Suprapubic skin (tissue), 4 donors: ENCODE data around the gene ADAMTS9. TPM values are rescaled to one million over a fixed set of nuclear protein-coding genes. Genes with fewer than 3 reads are reported as not detected.

Source experiments
- DNase-seq, 2 donors: peaks; one replicate each; pipeline ENCODE4 v3.0.0-alpha.2; 2019; ENCODE audit warnings: low spot score in 2 of 2
- H3K27ac ChIP-seq: fragments of 200-600 bp; sonication (generic); one replicate; pipeline ENCODE4 v1.5.1; 2019
- H3K27me3 ChIP-seq: fragments of 200-600 bp; sonication (generic); one replicate; pipeline ENCODE4 v1.5.1; 2019
- H3K36me3 ChIP-seq: fragments of 200-600 bp; sonication (generic); one replicate; pipeline ENCODE4 v1.5.1; 2019
- H3K4me1 ChIP-seq: fragments of 200-600 bp; sonication (generic); one replicate; pipeline ENCODE4 v1.5.1; 2019
- H3K4me3 ChIP-seq: fragments of 200-600 bp; sonication (generic); one replicate; pipeline ENCODE4 v1.5.1; 2019; ENCODE audit warnings: mild to moderate bottlenecking
- H3K9me3 ChIP-seq: fragments of 200-600 bp; sonication (generic); one replicate; pipeline ENCODE4 v1.5.1; 2019
- EP300 ChIP-seq: sonication (generic); formaldehyde crosslinking; IDR thresholded peaks from one replicate; pipeline ENCODE4 v1.6.1; 2017; ENCODE audit warnings: antibody characterized with exemption
- POLR2A ChIP-seq, 2 donors: fragments of 450-650 bp; IDR thresholded peaks; one replicate each; pipeline ENCODE4 v1.6.1; 2017; ENCODE audit warnings: antibody characterized with exemption in 2 of 2, mild to moderate bottlenecking in 2 of 2, moderate library complexity in 2 of 2
- POLR2AphosphoS5 ChIP-seq, 3 donors: sonication (generic); formaldehyde crosslinking; IDR thresholded peaks; one replicate each; pipeline ENCODE4 v1.6.1; 2017; ENCODE audit warnings: antibody characterized with exemption in 3 of 3
- WGBS: methylation state at CpG from one replicate; pipeline ENCODE4 v1.1.5; 2018; 5-methylcytosine and 5-hydroxymethylcytosine counted together
- total RNA-seq, 4 donors: library from RNA; depleted of rRNA; stranded (reverse); fragments of >200 nt; gene quantifications; one replicate each; pipeline ENCODE4 v1.1.0, GENCODE V29; 2016
- TF ChIP-seq, protein P1 (sequence below), 2 donors: fragments of 200-600 bp in 1 of 2; fragments of 450-650 bp in 1 of 2; sonication (generic) in 1 of 2; IDR thresholded peaks; one replicate each; pipeline ENCODE4 v1.5.1; 2016 to 2019; ENCODE audit warnings: antibody characterized with exemption in 2 of 2, mild to moderate bottlenecking in 1 of 2, moderate library complexity in 1 of 2

ADAMTS9 gene
- total RNA-seq, 4 donors from 2014 or later = 7.8 to 32.8 (median 9.3) TPM

DNA sequence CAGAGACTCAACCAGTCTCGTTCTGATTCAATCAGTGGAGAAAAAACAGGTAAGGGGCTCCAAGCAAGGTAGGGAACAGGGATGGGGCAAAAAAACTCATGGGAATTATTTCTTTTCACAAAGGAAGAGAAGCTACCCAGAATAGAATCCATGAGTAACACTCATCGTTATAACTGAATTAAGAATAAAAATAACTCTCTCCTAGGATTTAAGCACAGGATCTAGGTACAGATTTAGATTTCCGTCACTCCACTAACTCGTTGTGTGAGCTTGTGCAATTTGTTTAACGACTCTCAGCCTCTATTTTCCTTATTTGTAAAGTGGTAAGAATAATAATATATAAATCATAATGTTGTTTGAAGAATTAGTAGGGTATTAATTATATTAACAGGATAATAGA is 68.6 kb downstream of the ADAMTS9 start:
- WGBS = 86% methylated on average over 5 of the region's 5 CpGs
- no peaks in the 10 kb centered on the region for H3K4me1 ChIP-seq
- no peaks in the 10 kb centered on the region for H3K9me3 ChIP-seq
- DNase-seq = no peak
- H3K36me3 ChIP-seq = no peaks in the 10 kb centered on the region
- TF ChIP-seq EP300 = no peak
- TF ChIP-seq, protein P1, sequence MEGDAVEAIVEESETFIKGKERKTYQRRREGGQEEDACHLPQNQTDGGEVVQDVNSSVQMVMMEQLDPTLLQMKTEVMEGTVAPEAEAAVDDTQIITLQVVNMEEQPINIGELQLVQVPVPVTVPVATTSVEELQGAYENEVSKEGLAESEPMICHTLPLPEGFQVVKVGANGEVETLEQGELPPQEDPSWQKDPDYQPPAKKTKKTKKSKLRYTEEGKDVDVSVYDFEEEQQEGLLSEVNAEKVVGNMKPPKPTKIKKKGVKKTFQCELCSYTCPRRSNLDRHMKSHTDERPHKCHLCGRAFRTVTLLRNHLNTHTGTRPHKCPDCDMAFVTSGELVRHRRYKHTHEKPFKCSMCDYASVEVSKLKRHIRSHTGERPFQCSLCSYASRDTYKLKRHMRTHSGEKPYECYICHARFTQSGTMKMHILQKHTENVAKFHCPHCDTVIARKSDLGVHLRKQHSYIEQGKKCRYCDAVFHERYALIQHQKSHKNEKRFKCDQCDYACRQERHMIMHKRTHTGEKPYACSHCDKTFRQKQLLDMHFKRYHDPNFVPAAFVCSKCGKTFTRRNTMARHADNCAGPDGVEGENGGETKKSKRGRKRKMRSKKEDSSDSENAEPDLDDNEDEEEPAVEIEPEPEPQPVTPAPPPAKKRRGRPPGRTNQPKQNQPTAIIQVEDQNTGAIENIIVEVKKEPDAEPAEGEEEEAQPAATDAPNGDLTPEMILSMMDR (IDR thresholded peaks at IDR 0.05) = no peak
- TF ChIP-seq POLR2AphosphoS5 (IDR thresholded peaks at IDR 0.05) = no peak
- no peak for TF ChIP-seq POLR2A (IDR thresholded peaks at IDR 0.05)
- no peak overlapping the region for H3K27ac ChIP-seq
- no peaks in the 10 kb centered on the region for H3K27me3 ChIP-seq
- no peak overlapping the region for H3K4me3 ChIP-seq

DNA sequence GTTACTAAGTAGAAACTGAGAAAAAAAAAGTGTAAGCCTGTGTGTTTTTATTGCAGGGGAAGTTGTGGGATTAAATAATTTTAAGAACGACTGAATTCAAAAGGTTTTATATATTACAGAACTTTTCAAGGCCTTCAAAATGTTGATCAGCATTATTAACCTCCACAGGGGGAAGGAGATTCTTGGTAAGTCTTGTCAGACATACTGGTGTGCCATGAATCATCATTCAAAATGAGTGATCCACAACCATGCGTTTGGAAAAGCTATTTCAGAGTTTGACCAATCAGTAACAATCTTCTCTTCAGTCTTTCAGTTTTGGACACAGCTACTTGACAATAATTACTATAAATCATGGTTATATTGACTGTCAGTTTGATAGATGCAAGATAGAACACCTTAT is 70.2 kb downstream of the ADAMTS9 start:
- no peaks in the 10 kb centered on the region for H3K9me3 ChIP-seq
- no peak overlapping the region for H3K4me3 ChIP-seq
- TF ChIP-seq POLR2A (IDR thresholded peaks at IDR 0.05) (no peak), POLR2AphosphoS5 (IDR thresholded peaks at IDR 0.05) (no peak), EP300 (no peak)
- TF ChIP-seq, protein P1 (IDR thresholded peaks at IDR 0.05) = no peak
- WGBS = 76% methylated on average over 2 of the region's 2 CpGs
- H3K4me1 ChIP-seq = peaks cover 5% of the 10 kb centered on the region
- no peak overlapping the region for H3K27ac ChIP-seq
- no peaks in the 10 kb centered on the region for H3K36me3 ChIP-seq
- H3K27me3 ChIP-seq = no peaks in the 10 kb centered on the region
- no peak for DNase-seq

DNA sequence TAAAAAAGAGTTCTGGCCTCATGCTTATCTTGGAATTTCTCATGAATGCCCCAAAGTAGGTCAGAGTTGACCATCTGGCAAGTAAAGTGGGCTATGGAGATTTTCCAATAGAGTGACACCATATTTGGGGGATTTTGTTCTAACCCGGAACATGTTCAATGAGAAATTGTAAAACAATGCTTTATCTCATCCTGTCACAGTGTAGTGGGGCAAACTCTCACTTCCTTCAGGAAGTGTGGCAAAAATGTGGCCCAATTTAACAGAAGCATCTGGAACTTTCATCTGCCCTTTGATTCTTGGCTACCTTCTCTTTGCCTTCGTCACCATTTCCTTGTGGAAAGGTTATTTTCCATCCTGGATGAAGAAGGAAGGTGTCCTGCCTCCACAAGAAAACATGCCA is 70.8 kb downstream of the ADAMTS9 start:
- Histone ChIP-seq H3K4me1 (peaks cover 5% of the 10 kb centered on the region), H3K36me3 (no peaks in the 10 kb centered on the region), H3K27me3 (no peaks in the 10 kb centered on the region), H3K27ac (no peak overlapping the region), H3K9me3 (no peaks in the 10 kb centered on the region), H3K4me3 (no peak overlapping the region)
- DNase-seq = no peak
- TF ChIP-seq EP300 = no peak
- TF ChIP-seq, protein P1 (IDR thresholded peaks at IDR 0.05) = no peak
- WGBS = 78% methylated on average over 2 of the region's 2 CpGs

DNA sequence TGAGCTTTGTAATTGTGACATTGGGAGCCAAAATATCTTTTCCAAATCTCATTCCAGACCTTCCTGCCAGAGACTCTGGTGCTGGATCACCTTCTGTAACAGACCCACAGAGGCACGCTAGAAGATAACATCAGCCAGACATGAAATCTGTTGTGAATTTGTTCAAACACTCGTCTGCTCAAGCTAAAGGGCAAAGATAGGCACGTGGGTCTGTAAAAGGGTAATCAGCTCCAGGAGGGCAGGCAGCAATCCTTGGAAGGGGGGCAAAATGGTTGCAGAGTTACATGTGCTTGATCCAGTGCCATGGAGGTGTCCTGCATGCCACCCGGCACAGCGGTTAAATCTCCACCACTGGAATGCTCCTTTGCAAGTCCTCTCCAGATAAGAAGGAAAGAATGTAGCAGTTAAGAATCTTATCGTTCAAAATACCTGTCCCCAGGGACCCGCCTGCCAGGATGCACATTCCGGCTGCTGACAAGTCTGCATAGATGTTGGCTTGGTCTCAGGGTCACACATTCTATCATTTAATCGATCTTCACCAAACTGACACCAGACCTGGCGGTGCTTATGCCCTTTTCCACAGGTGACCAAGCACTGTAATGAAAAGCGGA is 74.8 kb downstream of the ADAMTS9 start:
- 55% methylated on average over 11 of the region's 11 CpGs for WGBS
- H3K27me3 ChIP-seq = no peaks in the 10 kb centered on the region
- DNase-seq = no peak

DNA sequence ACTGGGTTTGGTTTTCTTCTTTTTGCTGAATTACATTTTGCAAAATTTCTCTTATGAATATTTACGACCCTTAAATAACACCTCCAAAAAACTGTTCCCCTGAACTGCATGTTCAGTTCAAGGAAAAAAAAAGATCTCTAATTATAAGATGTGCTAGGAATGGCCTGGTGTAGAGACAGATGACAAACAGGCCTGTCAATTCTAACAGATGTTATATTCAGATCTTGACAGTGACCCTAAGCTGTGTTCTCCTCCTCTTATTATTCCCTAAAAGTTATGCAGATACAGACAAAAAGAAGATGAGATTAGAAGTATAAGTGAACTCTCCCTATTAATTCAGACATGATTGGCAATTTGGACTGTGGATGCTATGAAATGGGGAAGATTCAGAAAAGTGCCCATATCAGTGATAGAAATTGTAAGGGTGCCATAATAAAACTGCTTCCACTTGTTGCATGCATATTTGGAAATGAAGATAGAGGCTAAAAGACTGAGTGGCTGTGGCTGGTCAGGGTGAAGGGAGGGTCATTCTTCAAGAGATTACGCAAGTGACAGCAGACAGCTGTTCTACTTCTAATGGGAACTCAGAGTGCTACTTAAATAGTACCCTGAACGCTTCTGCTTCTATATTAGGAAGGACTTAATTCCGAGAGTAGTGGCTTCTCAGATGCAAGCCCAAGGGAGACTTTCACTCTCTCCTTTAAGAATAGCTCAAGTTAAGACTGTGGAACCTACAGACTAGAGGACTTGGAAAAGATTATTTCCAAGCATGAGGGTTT is 75.5 kb downstream of the ADAMTS9 start:
- H3K27me3 ChIP-seq = no peaks in the 10 kb centered on the region
- WGBS = 52% methylated on average over 4 of the region's 4 CpGs
- no peak overlapping the region for H3K4me3 ChIP-seq
- no peak overlapping the region for H3K27ac ChIP-seq
- no peaks in the 10 kb centered on the region for H3K9me3 ChIP-seq
- TF ChIP-seq, protein P1 (IDR thresholded peaks at IDR 0.05) = no peak
- TF ChIP-seq POLR2A (IDR thresholded peaks at IDR 0.05) (no peak), EP300 (peak; percentile 63)
- peaks cover 5% of the 10 kb centered on the region for H3K4me1 ChIP-seq
- DNase-seq = no peak
- no peaks in the 10 kb centered on the region for H3K36me3 ChIP-seq

More for the DNA sequence above, 74.8 kb downstream of the ADAMTS9 start:
- no peaks in the 10 kb centered on the region for H3K9me3 ChIP-seq
- H3K4me3 ChIP-seq = no peak overlapping the region
- no peaks in the 10 kb centered on the region for H3K36me3 ChIP-seq
- no peak overlapping the region for H3K27ac ChIP-seq
- TF ChIP-seq POLR2A (IDR thresholded peaks at IDR 0.05) (no peak), POLR2AphosphoS5 (IDR thresholded peaks at IDR 0.05) (no peak), EP300 (no peak)
- TF ChIP-seq, protein P1 (IDR thresholded peaks at IDR 0.05) = no peak
- peaks cover 5% of the 10 kb centered on the region for H3K4me1 ChIP-seq
